Stimulated activated CD4-positive, alpha-beta T cell treated with anti-CD3 and anti-CD28 coated beads, Interleukin-1b, Interleukin-23, amount 100 ng/mL, for 48 hours (primary cell): ENCODE data around the gene AEBP1.

Experiments used
- DNase-seq: peaks from one replicate; pipeline ENCODE4 v3.0.0-alpha.2; 2020

Gene AEBP1

GRCh38 chr7:44067064-44067951 lies 36.8 kb upstream of the AEBP1 start:
- DNase-seq = no peak

GRCh38 chr7:44068054-44068453 lies 36.1 kb upstream of the AEBP1 start:
- DNase-seq = no peak

GRCh38 chr7:44071726-44072363 lies 32.3 kb upstream of the AEBP1 start:
- no peak for DNase-seq

- no peak for DNase-seq
These were observed 31.5 kb upstream of the AEBP1 start for GRCh38 chr7:44072364-44073231.

- peak; percentile 39 for DNase-seq
These were observed 30.3 kb upstream of the AEBP1 start for GRCh38 chr7:44073664-44074348.

GRCh38 chr7:44074349-44074695 lies 29.8 kb upstream of the AEBP1 start:
- DNase-seq = no peak

- no peak for DNase-seq
These were observed 28.7 kb upstream of the AEBP1 start for GRCh38 chr7:44075296-44076075.

- DNase-seq = no peak
These were observed 27.8 kb upstream of the AEBP1 start for GRCh38 chr7:44076101-44076895.

GRCh38 chr7:44077061-44077460 lies 27.1 kb upstream of the AEBP1 start:
- DNase-seq = no peak

- no peak for DNase-seq
These were observed 26.5 kb upstream of the AEBP1 start for GRCh38 chr7:44077681-44078091.

- no peak for DNase-seq
These were observed 25.6 kb upstream of the AEBP1 start for GRCh38 chr7:44078521-44078920.

GRCh38 chr7:44079331-44080021 lies 24.7 kb upstream of the AEBP1 start:
- DNase-seq = no peak

- DNase-seq = no peak
These were observed 24.0 kb upstream of the AEBP1 start for GRCh38 chr7:44080118-44080517.

- DNase-seq = no peak
These were observed 23.4 kb upstream of the AEBP1 start for GRCh38 chr7:44080686-44081265.

GRCh38 chr7:44081266-44081748 lies 22.8 kb upstream of the AEBP1 start:
- DNase-seq = no peak

GRCh38 chr7:44082541-44083207 lies 21.5 kb upstream of the AEBP1 start:
- peak; percentile 99 for DNase-seq

- no peak for DNase-seq
These were observed 20.3 kb upstream of the AEBP1 start for GRCh38 chr7:44083796-44084195.

- no peak for DNase-seq
These were observed 19.4 kb upstream of the AEBP1 start for GRCh38 chr7:44084701-44085100.

- DNase-seq = no peak
These were observed 18.6 kb upstream of the AEBP1 start for GRCh38 chr7:44085546-44085945.
